Femur (tissue), 1 donor: ENCODE results near the gene GPRC5B.

Experiments used
- DNase-seq: peaks from one replicate; pipeline ENCODE4 v3.0.0-alpha.2; 2017

Gene GPRC5B

GRCh38 chr16:19896951-19897350 is 12.3 kb upstream of the GPRC5B start:
- no peak for DNase-seq

- no peak for DNase-seq
Measured at GRCh38 chr16:19894586-19894985, 9.9 kb upstream of the GPRC5B start.

GRCh38 chr16:19892902-19893301 is 8.3 kb upstream of the GPRC5B start:
- no peak for DNase-seq

- DNase-seq, result no peak
Measured at GRCh38 chr16:19890901-19891300, 6.3 kb upstream of the GPRC5B start.

GRCh38 chr16:19888834-19889233 is 4.2 kb upstream of the GPRC5B start:
- DNase-seq, result no peak

- peak; percentile 88 for DNase-seq
Measured at GRCh38 chr16:19886073-19886941, 1.7 kb upstream of the GPRC5B start.

- no peak for DNase-seq
Measured at GRCh38 chr16:19885451-19886072, 914 bp upstream of the GPRC5B start.

GRCh38 chr16:19883966-19884485 is 622 bp downstream of the GPRC5B start:
- DNase-seq, result peak; percentile 56

- peak; percentile 65 for DNase-seq
Measured at GRCh38 chr16:19883296-19883965, 1.2 kb downstream of the GPRC5B start.

GRCh38 chr16:19882646-19883045 is 2.0 kb downstream of the GPRC5B start:
- DNase-seq, result no peak

GRCh38 chr16:19882186-19882585 is 2.5 kb downstream of the GPRC5B start:
- DNase-seq, result no peak

- DNase-seq, result no peak
Measured at GRCh38 chr16:19881783-19882182, 2.9 kb downstream of the GPRC5B start.

- DNase-seq, result no peak
Measured at GRCh38 chr16:19881028-19881427, 3.6 kb downstream of the GPRC5B start.

- no peak for DNase-seq
Measured at GRCh38 chr16:19879241-19879792, 5.3 kb downstream of the GPRC5B start.

GRCh38 chr16:19878757-19879156 is 5.9 kb downstream of the GPRC5B start:
- DNase-seq, result no peak

GRCh38 chr16:19876501-19877059 is 8.1 kb downstream of the GPRC5B start:
- no peak for DNase-seq

- no peak for DNase-seq
Measured at GRCh38 chr16:19875900-19876299, 8.7 kb downstream of the GPRC5B start.

- no peak for DNase-seq
Measured at GRCh38 chr16:19874851-19875546, 9.6 kb downstream of the GPRC5B start.

GRCh38 chr16:19874026-19874425 is 10.6 kb downstream of the GPRC5B start:
- DNase-seq, result no peak

- no peak for DNase-seq
Measured at GRCh38 chr16:19872935-19873334, 11.7 kb downstream of the GPRC5B start.

- DNase-seq, result no peak
Measured at GRCh38 chr16:19872179-19872863, 12.3 kb downstream of the GPRC5B start.

GRCh38 chr16:19871721-19872120 is 12.9 kb downstream of the GPRC5B start:
- DNase-seq, result no peak
